ENCODE data around the gene MAPKAPK2. TPM values are rescaled to one million over a fixed set of nuclear protein-coding genes. Genes with fewer than 3 reads are reported as not detected.

MAPKAPK2 gene
- polyA plus RNA-seq, 1 donor (not counting 4 experiments of a cell fraction or from before 2014, with no cell fraction given): 41.5 TPM

DNA sequence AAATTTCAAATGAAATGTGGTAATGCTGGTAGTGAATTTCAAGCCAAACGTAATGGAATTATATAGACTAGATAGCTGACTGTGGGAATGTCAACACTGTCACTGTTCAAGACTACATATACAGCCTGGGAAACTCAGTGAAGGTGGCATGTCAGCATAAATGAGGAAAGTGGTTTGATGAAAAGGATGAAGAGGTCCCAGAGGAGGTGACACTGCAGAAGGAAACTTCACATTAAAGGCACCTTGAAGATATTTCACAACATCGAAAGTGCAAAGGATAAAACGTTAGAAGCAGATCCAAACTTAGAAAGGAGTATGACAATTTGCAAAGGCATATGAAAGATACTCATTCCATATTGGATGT is 25.7 kb downstream of the MAPKAPK2 start:
- dilution Hi-C loops (cut with MboI; ENCODE audit: extremely low pct_ligation_motif_present, low sequenced_read_pairs): no loop called here
- FAIRE-seq (no peak), DNase-seq (ENCODE audit: low read depth, low spot score) (no peak)
- Histone ChIP-seq H3K27me3 (ENCODE audit: control insufficient read depth, extremely low read depth, insufficient read depth, low read length) (no peaks in the 10 kb centered on the region), H2AFZ (ENCODE audit: control insufficient read depth, low read length) (no peak overlapping the region), H3K36me3 (ENCODE audit: control insufficient read depth in 2 of 2, extremely low read depth in 1 of 2, insufficient read depth in 2 of 2, low read length in 2 of 2) (peaks cover 0 to 3% of the 10 kb centered on the region in 2 experiments), H3K9me3 (ENCODE audit: control insufficient read depth, low read depth, low read length) (no peaks in the 10 kb centered on the region), H3K27ac (ENCODE audit: control insufficient read depth, insufficient read depth, low read length) (peak overlapping the region; percentile 72), H3K4me1 (ENCODE audit: control insufficient read depth, extremely low read depth, insufficient read depth, low read length) (peaks cover 54% of the 10 kb centered on the region), H3K9me1 (ENCODE audit: control insufficient read depth, extremely low read depth, insufficient read depth, low read length) (peaks cover 11% of the 10 kb centered on the region), H3K9ac (ENCODE audit: control insufficient read depth, extremely low read depth, insufficient read depth, low read length) (peak overlapping the region; percentile 39), H3K4me2 (ENCODE audit: control insufficient read depth, extremely low read depth, insufficient read depth, low read depth, low read length) (peak overlapping the region; percentile 56), H3K4me3 (ENCODE audit: control insufficient read depth in 2 of 3, extremely low read depth in 1 of 3, insufficient read depth in 2 of 3, low read depth in 1 of 3, low read length in 3 of 3) (no peak overlapping the region), H4K20me1 (ENCODE audit: control insufficient read depth, extremely low read depth, insufficient read depth, low read length) (peaks cover 30% of the 10 kb centered on the region), H3K79me2 (ENCODE audit: control insufficient read depth, insufficient read depth, low read length) (peaks cover 92% of the 10 kb centered on the region)
- TF ChIP-seq EZH2 (IDR thresholded peaks at IDR 0.05; ENCODE audit: low read length): no peak
- TF ChIP-seq CTCF (optimal IDR thresholded peaks at IDR 0.05 in 1 of 3, IDR thresholded peaks at IDR 0.05 in 1 of 3, conservative IDR thresholded peaks at IDR 0.05 in 1 of 3; ENCODE audit: extremely low read depth in 1 of 3, insufficient read depth in 2 of 3, low read length in 3 of 3): no peak

- TF ChIP-seq EZH2 (IDR thresholded peaks at IDR 0.05; ENCODE audit: low read length): no peak
- TF ChIP-seq CTCF (optimal IDR thresholded peaks at IDR 0.05 in 1 of 3, IDR thresholded peaks at IDR 0.05 in 1 of 3, conservative IDR thresholded peaks at IDR 0.05 in 1 of 3; ENCODE audit: extremely low read depth in 1 of 3, insufficient read depth in 2 of 3, low read length in 3 of 3): no peak
- DNase-seq (ENCODE audit: low read depth, low spot score) (no peak), FAIRE-seq (no peak)
- Histone ChIP-seq H3K27ac (ENCODE audit: control insufficient read depth, insufficient read depth, low read length) (no peak overlapping the region), H4K20me1 (ENCODE audit: control insufficient read depth, extremely low read depth, insufficient read depth, low read length) (peaks cover 31% of the 10 kb centered on the region), H3K9me1 (ENCODE audit: control insufficient read depth, extremely low read depth, insufficient read depth, low read length) (peaks cover 8% of the 10 kb centered on the region), H3K79me2 (ENCODE audit: control insufficient read depth, insufficient read depth, low read length) (peaks cover 92% of the 10 kb centered on the region), H3K4me2 (ENCODE audit: control insufficient read depth, extremely low read depth, insufficient read depth, low read depth, low read length) (peak overlapping the region; percentile 14), H3K27me3 (ENCODE audit: control insufficient read depth, extremely low read depth, insufficient read depth, low read length) (no peaks in the 10 kb centered on the region), H2AFZ (ENCODE audit: control insufficient read depth, low read length) (no peak overlapping the region), H3K9ac (ENCODE audit: control insufficient read depth, extremely low read depth, insufficient read depth, low read length) (no peak overlapping the region), H3K36me3 (ENCODE audit: control insufficient read depth in 2 of 2, extremely low read depth in 1 of 2, insufficient read depth in 2 of 2, low read length in 2 of 2) (peaks cover 0 to 2% of the 10 kb centered on the region in 2 experiments), H3K9me3 (ENCODE audit: control insufficient read depth, low read depth, low read length) (no peaks in the 10 kb centered on the region), H3K4me3 (ENCODE audit: control insufficient read depth in 2 of 3, extremely low read depth in 1 of 3, insufficient read depth in 2 of 3, low read depth in 1 of 3, low read length in 3 of 3) (no peak overlapping the region), H3K4me1 (ENCODE audit: control insufficient read depth, extremely low read depth, insufficient read depth, low read length) (peaks cover 36% of the 10 kb centered on the region)
- dilution Hi-C loops (cut with MboI; ENCODE audit: extremely low pct_ligation_motif_present, low sequenced_read_pairs): no loop called here
These were observed 28.4 kb downstream of the MAPKAPK2 start for GRCh38 chr1:206713070-206713469.
